ENCODE data around the gene ATOSA.

- no peak for TF ChIP-seq CTCF (IDR thresholded peaks at IDR 0.05)
- no peak for TF ChIP-seq EP300 (IDR thresholded peaks at IDR 0.05)
- no peak for TF ChIP-seq POLR2A (IDR thresholded peaks at IDR 0.05)
These were observed 43.3 kb downstream of the ATOSA start for GRCh38 chr15:52635908-52636307.
